SK-N-MC (cell line): ENCODE data around the gene CAMTA1.

Experiments used
- EZH2 ChIP-seq: fragments of 200-600 bp; sonication (generic); IDR thresholded peaks from one replicate; pipeline ENCODE4 v1.6.1; 2017; ENCODE audit warnings: antibody characterized with exemption
- FOXP2 ChIP-seq: optimal IDR thresholded peaks from 2 replicates; pipeline ENCODE3; 2011; ENCODE audit warnings: mild to moderate bottlenecking, moderate library complexity; ENCODE audit not compliant: insufficient read depth; ENCODE audit errors: extremely low read length, control extremely low read depth
- POLR2AphosphoS5 ChIP-seq: IDR thresholded peaks from 2 replicates; pipeline ENCODE4 v1.6.1; 2012; ENCODE audit warnings: mild to moderate bottlenecking, low read depth, low read length, borderline replicate concordance

GRCh38 chr1:7482077-7482476, 696.8 kb downstream of the CAMTA1 start:
- no peak for TF ChIP-seq POLR2AphosphoS5
- no peak for TF ChIP-seq EZH2
- no peak for TF ChIP-seq FOXP2
